GM23338 (cell line): ENCODE results near the gene RPL29.

Experiments used
- CREB1 ChIP-seq: fragments of 250-450 bp; sonication (Bioruptor Pico); IDR thresholded peaks from 2 replicates; pipeline ENCODE4 v1.5.0; 2020; ENCODE audit warnings: low read depth, mild to moderate bottlenecking, moderate library complexity
- CTCF ChIP-seq, 2 experiments: fragments of 200-600 bp in 1 of 2; sonication (generic) in 1 of 2; conservative IDR thresholded peaks; 2 replicates each; pipeline versions ENCODE4 v1.5.1 to v1.6.1; 2016 to 2017; ENCODE audit warnings: antibody characterized with exemption in 2 of 2, low read depth in 2 of 2, mild to moderate bottlenecking in 2 of 2, moderate library complexity in 1 of 2
- ETS1 ChIP-seq: IDR thresholded peaks from 2 replicates; pipeline ENCODE4 v1.6.1; 2016; ENCODE audit warnings: antibody characterized with exemption
- EZH2 ChIP-seq: fragments of 200-600 bp; sonication (generic); IDR thresholded peaks from one replicate; pipeline ENCODE4 v1.8.0; 2017; ENCODE audit warnings: antibody characterized with exemption, mild to moderate bottlenecking, low read depth; ENCODE audit not compliant: unreplicated experiment
- EZH2phosphoT487 ChIP-seq: fragments of 200-600 bp; sonication (generic); IDR thresholded peaks from one replicate; pipeline ENCODE4 v1.8.1; 2018; ENCODE audit warnings: antibody characterized with exemption; ENCODE audit not compliant: unreplicated experiment
- JUNB ChIP-seq: IDR thresholded peaks from one replicate; pipeline ENCODE4 v1.6.1; 2016; ENCODE audit warnings: antibody characterized with exemption; ENCODE audit not compliant: unreplicated experiment
- NANOG ChIP-seq: IDR thresholded peaks from 2 replicates; pipeline ENCODE4 v1.6.1; 2016; ENCODE audit warnings: antibody characterized with exemption, borderline replicate concordance
- POLR2AphosphoS5 ChIP-seq: IDR thresholded peaks from 2 replicates; pipeline ENCODE4 v1.6.1; 2016; ENCODE audit warnings: antibody characterized with exemption, low read depth
- REST ChIP-seq: IDR thresholded peaks from one replicate; pipeline ENCODE4 v1.6.1; 2018; ENCODE audit warnings: antibody characterized with exemption; ENCODE audit not compliant: unreplicated experiment
- STAT1 ChIP-seq: IDR thresholded peaks from one replicate; pipeline ENCODE4 v1.6.1; 2016; ENCODE audit warnings: antibody characterized with exemption; ENCODE audit not compliant: unreplicated experiment
- ZNF114 ChIP-seq: fragments of 250-450 bp; sonication (Bioruptor Pico); IDR thresholded peaks from 2 replicates; pipeline ENCODE4 v1.5.0; 2020; ENCODE audit warnings: mild to moderate bottlenecking, moderate library complexity
- ZNF331 ChIP-seq: fragments of 250-450 bp; sonication (Bioruptor Pico); IDR thresholded peaks from 2 replicates; pipeline ENCODE4 v1.5.0; 2020; ENCODE audit warnings: low read depth, mild to moderate bottlenecking, moderate library complexity

- TF ChIP-seq CTCF (conservative IDR thresholded peaks at IDR 0.05; ENCODE audit: low read depth in 2 of 2) = no peak
- TF ChIP-seq CREB1 = no peak
- no peak for TF ChIP-seq REST
- TF ChIP-seq EZH2 = no peak
- TF ChIP-seq POLR2AphosphoS5 = no peak
- no peak for TF ChIP-seq NANOG
- no peak for TF ChIP-seq JUNB
- no peak for TF ChIP-seq EZH2phosphoT487
- TF ChIP-seq ETS1 = no peak
- no peak for TF ChIP-seq STAT1
- TF ChIP-seq ZNF114 = no peak
- TF ChIP-seq ZNF331 = no peak
Measured at GRCh38 chr3:52037291-52037690, 41.6 kb upstream of the RPL29 start.
